K562 (cell line): ENCODE data around the gene SNCB. TPM values are rescaled to one million over a fixed set of nuclear protein-coding genes. Genes with fewer than 3 reads are reported as not detected.

Experiments
- BRF1 ChIP-seq: IDR thresholded peaks from 3 replicates; pipeline ENCODE4 v1.6.1; 2011; ENCODE audit warnings: borderline replicate concordance, mild to moderate bottlenecking; ENCODE audit not compliant: insufficient read length; ENCODE audit errors: extremely low read depth
- CAMTA2 ChIP-seq: fragments of 250-450 bp; sonication (Bioruptor Pico); conservative IDR thresholded peaks from 2 replicates; pipeline ENCODE4 v1.5.1; 2022
- COPS2 ChIP-seq: fragments of 450-650 bp; conservative IDR thresholded peaks from 2 replicates; pipeline ENCODE4 v1.6.1; 2016; ENCODE audit warnings: mild to moderate bottlenecking, moderate library complexity
- CTCF ChIP-seq, 3 experiments: IDR thresholded peaks in 2 of 3; conservative IDR thresholded peaks in 1 of 3; 2 replicates each; pipeline ENCODE4 v1.5.1; 2011 to 2012; ENCODE audit warnings: low read length in 3 of 3, mild to moderate bottlenecking in 3 of 3, control low read depth in 2 of 3, improper control_type of control experiment in 1 of 3, inconsistent platforms in 1 of 3, low read depth in 1 of 3, mixed read lengths in 1 of 3, moderate library complexity in 1 of 3; ENCODE audit not compliant: insufficient read depth in 2 of 3
- E2F4 ChIP-seq: sonication (generic); formaldehyde crosslinking; IDR thresholded peaks from 2 replicates; pipeline ENCODE4 v1.8.0; 2022; ENCODE audit warnings: mild to moderate bottlenecking, low read depth, missing genetic modification reagents
- FOXM1 ChIP-seq, 2 experiments: fragments of 450-650 bp in 1 of 2; sonication (generic) in 1 of 2; formaldehyde crosslinking in 1 of 2; IDR thresholded peaks; 2 replicates each; pipeline versions ENCODE4 v1.6.1 to v1.9.0; 2017 to 2022; ENCODE audit warnings: low read depth in 2 of 2, mild to moderate bottlenecking in 2 of 2, missing genetic modification reagents in 1 of 2, moderate library complexity in 1 of 2
- LCOR ChIP-seq: sonication (generic); formaldehyde crosslinking; IDR thresholded peaks from 2 replicates; pipeline ENCODE4 v1.8.0; 2022; ENCODE audit warnings: mild to moderate bottlenecking, missing genetic modification reagents
- NFE2L1 ChIP-seq: fragments of 450-650 bp; IDR thresholded peaks from 2 replicates; pipeline ENCODE4 v1.6.1; 2016; ENCODE audit warnings: missing genetic modification characterization, low read depth, mild to moderate bottlenecking, missing compliant biosample characterization, moderate library complexity, borderline replicate concordance
- NONO ChIP-seq, 2 experiments: fragments of 200-400 bp in 1 of 2; fragments of 450-650 bp in 1 of 2; formaldehyde crosslinking in 1 of 2; IDR thresholded peaks; 2 replicates each; pipeline ENCODE4 v1.6.1; 2017; ENCODE audit warnings: low read depth in 2 of 2, mild to moderate bottlenecking in 2 of 2, moderate library complexity in 2 of 2, low read length in 1 of 2
- PHF8 ChIP-seq: fragments of 200-600 bp; sonication (generic); IDR thresholded peaks from 2 replicates; pipeline ENCODE4 v1.6.1; 2012; ENCODE audit warnings: mixed run types, mild to moderate bottlenecking, inconsistent platforms, low read length, moderate library complexity, borderline replicate concordance
- PRMT5 ChIP-seq: sonication (generic); formaldehyde crosslinking; IDR thresholded peaks from 2 replicates; pipeline ENCODE4 v1.5.0; 2020; ENCODE audit warnings: missing genetic modification reagents
- PTTG1 ChIP-seq: fragments of 450-650 bp; IDR thresholded peaks from 2 replicates; pipeline ENCODE4 v1.6.1; 2016; ENCODE audit warnings: low read depth, mild to moderate bottlenecking, missing genetic modification characterization, missing compliant biosample characterization
- RBM14 ChIP-seq: fragments of 200-400 bp; formaldehyde crosslinking; IDR thresholded peaks from 2 replicates; pipeline ENCODE4 v1.6.1; 2018; ENCODE audit warnings: low read depth, mild to moderate bottlenecking, low read length, moderate library complexity, borderline replicate concordance; ENCODE audit not compliant: insufficient read depth
- ZMIZ1 ChIP-seq, 2 experiments: fragments of 150-350 bp in 1 of 2; IDR thresholded peaks; 2 replicates each; pipeline ENCODE4 v1.6.1; 2012 to 2016; ENCODE audit warnings: low read depth in 2 of 2, low read length in 2 of 2, mild to moderate bottlenecking in 1 of 2, moderate library complexity in 1 of 2
- ZNF124 ChIP-seq: sonication (generic); formaldehyde crosslinking; IDR thresholded peaks from 2 replicates; pipeline ENCODE4 v1.8.1; 2022; ENCODE audit warnings: missing genetic modification reagents
- ZNF518B ChIP-seq: fragments of 250-450 bp; sonication (Bioruptor Pico); IDR thresholded peaks from 2 replicates; pipeline ENCODE4 v1.5.0; 2021; ENCODE audit warnings: mild to moderate bottlenecking, moderate library complexity
- polyA plus RNA-seq, 8 experiments: library from polyadenylated mRNA; depleted of rRNA in 4 of 8; stranded (reverse) in 5 of 8; unstranded in 3 of 8; fragments of >200 nt; fragmentation: Nextera tagmentation in 2 of 8; fragmentation: Illumina TruSeq in 1 of 8; extraction: Ambion mirVana in 2 of 8; extraction: Trizol in 1 of 8; gene quantifications; 2 replicates each; pipeline versions ENCODE4 v1.2.1 to v1.2.3, GENCODE V29; 2011 to 2014; ENCODE audit warnings: inconsistent platforms in 1 of 8, missing spikeins in 1 of 8
- total RNA-seq, 7 experiments: library from RNA; depleted of rRNA in 6 of 7; stranded (reverse); fragments of >200 nt in 6 of 7; fragmentation: Illumina TruSeq in 2 of 7; extraction: Trizol in 2 of 7; gene quantifications; 2 replicates each; pipeline versions ENCODE4 v1.2.1 to v1.2.3, GENCODE V29; 2011 to 2021; ENCODE audit warnings: low replicate concordance in 1 of 7

SNCB gene
- total and polyA plus RNA-seq, 9 of the 15 experiments (the other 6 are each of a cell fraction or from before 2014, with no cell fraction given) = not detected

GRCh38 chr5:176648474-176649194 is 18.3 kb upstream of the SNCB start (continued):
- TF ChIP-seq ZNF518B (CRISPR knock-in tag) (no peak), CTCF (IDR thresholded peaks at IDR 0.05 in 2 of 3, conservative IDR thresholded peaks at IDR 0.05 in 1 of 3; ENCODE audit: insufficient read depth in 2 of 3, low read depth in 1 of 3, low read length in 3 of 3) (no peak), FOXM1 (IDR thresholded peaks at IDR 0.05; ENCODE audit: low read depth) (peak; percentile 75; the same call in 1 of the 2 replicates), FOXM1 (CRISPR knock-in tag; IDR thresholded peaks at IDR 0.05; ENCODE audit: low read depth) (no peak), ZMIZ1 (IDR thresholded peaks at IDR 0.05; ENCODE audit: low read depth in 2 of 2, low read length in 2 of 2) (peak in 1 of 2 experiments; percentile 76; a peak in 1 of 4 replicates), COPS2 (no peak), E2F4 (CRISPR knock-in tag) (no peak), CAMTA2 (CRISPR knock-in tag) (no peak), PHF8 (no peak), NONO (IDR thresholded peaks at IDR 0.05; ENCODE audit: low read depth in 2 of 2, low read length in 1 of 2) (no peak), RBM14 (no peak), PRMT5 (no peak), LCOR (0 out of 2 replicates have a peak, but pooled peaks have one; percentile 19), ZNF124 (no peak), BRF1 (no peak), PTTG1 (no peak), NFE2L1 (no peak)
